GM21515 (cell line): ENCODE measurements around the gene STARD9.

Source experiments
- ATAC-seq: cut with Tn5 transposase; IDR thresholded peaks from one replicate; pipeline ENCODE4 v1.9.1; 2021; ENCODE audit not compliant: unreplicated experiment

The STARD9 gene

DNA sequence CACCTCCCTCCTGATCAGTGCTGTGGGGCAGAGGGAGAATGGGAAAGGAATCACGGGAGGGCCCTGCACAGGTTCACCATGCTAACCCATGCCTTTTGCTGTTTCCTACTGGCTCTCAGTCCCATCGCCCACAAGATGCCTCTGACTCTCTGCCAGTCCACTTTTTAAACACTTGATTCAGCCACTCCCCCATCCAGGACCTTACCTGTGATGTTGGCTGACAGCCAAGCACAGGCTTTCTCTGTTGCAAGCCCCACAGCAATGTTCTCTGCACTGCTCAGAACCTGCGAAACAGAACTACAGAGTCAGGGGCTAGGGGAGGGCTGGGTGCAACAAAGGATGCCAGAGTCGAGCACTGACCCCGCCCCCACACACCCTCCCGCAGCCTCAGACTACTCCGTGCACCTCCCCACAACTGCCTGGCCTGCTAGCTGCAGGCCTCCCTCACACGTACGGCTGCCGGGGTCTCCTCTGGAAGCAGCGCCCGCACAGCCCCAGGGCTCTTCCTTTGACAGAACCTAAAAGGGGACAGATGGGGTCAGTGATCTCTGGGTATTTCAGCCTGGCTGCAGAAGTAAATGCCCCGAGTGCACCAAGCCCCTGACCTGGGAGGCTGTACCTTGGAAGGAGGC, 152.5 kb downstream of the STARD9 start:
- ATAC-seq = no peak

DNA sequence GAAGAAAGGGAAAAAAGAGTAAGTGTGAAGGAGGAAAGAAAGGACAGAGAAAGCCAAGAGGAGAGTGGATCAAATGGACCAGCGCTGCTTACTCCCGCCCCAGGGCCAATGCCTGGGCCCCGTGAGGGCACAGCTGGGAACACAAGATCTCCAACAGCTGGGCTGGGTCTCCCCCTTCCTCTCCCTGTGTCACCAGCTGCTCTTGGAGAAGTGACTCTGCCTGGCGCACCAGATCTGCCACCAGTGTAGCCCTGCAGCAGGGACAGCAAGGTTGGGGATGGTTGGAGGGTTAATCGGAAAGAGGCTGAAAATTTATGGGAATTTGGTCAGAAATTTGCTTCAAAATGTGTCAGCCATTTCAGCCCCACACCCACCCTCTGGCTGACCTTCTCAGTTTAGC, 153.2 kb downstream of the STARD9 start:
- ATAC-seq = no peak

DNA sequence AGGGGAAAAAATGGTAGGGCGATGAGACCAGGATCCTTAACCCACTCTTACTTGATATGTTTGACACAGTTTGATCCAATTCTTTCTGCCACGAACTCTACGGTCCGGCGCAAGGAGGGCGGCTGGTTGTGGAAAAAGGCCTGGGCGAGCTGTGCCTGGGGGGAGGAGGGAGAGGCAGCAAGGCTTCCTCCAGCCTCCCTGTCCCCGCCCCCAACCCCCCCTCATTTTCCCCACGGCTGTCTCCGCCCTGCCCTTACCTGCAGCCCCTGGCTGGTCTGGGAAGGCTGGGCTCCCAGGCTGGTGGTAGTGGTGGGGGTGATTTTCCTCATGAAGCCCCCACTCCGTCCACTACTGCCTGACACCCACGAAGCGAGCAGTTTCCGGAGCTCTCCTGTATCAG, 153.6 kb downstream of the STARD9 start:
- no peak for ATAC-seq

DNA sequence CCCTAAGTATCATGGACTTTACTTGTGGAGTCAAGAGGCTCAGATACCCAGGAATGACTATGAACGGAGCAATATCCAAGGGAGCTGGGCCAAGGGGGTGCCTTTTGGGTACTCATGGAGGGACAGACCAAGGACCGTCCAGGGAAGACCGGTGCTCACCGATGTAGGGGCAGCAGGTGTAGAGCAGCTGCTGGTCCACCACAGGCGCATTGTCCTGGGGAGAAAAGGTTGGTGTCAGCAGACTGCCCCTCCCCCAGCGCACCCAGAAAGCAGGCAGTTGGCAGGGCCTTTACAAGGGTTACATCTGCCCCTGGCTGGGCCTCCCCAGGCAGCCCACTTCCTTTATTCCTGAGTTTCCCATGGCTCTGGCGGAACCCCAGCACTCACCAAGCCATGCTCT, 154.0 kb downstream of the STARD9 start:
- no peak for ATAC-seq

DNA sequence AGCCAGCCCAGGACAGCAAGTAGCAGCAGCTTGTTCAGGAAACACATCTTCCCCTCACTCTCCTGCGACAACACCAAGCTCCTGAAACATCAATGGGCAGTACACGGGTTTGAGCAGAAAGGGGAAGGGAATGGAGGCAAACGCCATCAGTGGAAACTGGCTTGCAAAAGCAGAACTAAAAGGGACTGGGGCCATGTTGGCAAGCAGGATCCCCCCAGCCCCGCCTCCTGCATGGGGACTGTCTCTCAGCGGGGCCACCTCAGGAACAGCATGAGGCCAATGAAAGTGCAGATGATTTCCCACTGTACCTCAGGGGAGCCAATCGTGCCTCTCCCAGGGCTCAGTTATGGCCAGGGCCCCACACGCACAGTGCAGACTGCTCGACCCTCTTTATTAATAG, 154.7 kb downstream of the STARD9 start:
- ATAC-seq = no peak

DNA sequence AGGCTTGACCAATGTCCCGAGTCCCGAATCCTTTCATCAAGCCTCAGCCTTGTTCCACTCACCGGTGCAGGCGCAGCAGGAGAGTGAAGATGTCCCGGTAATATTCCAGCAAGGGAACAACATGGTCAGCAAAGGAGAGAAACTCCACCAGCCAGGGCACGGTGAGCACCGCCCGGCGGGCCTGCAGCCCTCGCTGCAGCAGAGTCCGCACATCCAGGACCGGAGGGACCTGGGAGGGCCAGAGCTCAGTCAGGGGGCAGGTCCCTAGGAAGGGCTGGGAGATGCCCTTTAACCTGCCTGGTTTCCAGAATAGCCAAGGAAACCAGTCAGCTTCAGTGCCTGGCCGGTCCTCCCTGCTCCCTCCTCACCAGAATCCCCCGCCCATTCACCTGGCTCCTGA, 155.1 kb downstream of the STARD9 start:
- no peak for ATAC-seq

DNA sequence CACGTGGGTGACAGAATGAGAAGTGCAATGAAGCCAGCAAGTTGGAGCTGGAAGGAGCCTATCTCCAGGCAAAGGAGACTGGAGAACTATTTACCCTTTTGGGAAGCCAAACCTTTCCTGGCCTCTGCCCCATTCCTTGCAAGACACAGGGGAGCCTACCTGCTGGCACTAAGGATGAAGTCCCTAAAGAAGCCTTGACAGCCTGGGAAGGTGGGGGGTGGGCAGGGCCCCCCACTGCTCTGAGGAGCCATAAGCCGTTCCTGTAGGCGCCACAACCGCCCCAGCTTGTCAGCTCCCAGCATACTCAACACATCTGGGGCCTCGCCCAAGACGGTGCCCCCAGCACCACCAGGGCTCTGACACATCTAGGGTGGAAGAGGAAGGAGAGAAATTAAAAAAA, 156.1 kb downstream of the STARD9 start:
- no peak for ATAC-seq

DNA sequence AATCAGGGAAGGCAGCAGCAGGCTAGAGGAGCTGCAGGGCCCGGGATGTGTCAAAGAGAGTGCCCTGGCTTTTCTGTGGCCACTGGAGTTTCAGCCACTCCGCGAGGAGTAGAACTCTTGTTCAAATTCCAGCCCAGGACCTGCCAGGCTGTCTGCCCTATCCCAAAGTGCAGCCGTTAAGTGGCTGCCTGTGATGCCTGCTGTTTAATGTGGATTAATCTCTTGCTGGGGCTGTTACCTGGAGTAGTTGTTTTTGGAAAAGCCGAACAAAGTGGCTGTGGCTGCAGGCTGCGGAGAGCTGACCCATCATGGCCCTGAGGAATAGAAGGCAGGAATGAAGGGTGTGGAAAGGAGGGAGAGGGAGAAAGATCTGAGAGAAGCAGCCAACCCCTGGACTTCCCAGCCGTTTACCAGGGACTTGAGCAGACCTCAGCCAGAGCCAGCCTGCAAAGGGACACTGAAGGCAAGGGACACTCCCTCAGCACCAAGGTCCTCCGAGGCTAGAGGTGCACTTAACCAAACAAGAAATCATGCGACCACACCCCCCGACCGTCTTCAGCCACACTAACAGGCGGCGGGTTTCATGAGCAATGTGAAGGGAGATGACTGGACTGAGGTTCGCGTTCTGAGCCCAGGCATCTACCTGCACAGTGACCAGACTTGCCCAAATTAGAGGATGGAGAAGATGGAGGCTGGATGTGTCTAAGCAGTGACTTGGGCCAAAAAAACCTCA, 156.9 kb downstream of the STARD9 start:
- no peak for ATAC-seq

DNA sequence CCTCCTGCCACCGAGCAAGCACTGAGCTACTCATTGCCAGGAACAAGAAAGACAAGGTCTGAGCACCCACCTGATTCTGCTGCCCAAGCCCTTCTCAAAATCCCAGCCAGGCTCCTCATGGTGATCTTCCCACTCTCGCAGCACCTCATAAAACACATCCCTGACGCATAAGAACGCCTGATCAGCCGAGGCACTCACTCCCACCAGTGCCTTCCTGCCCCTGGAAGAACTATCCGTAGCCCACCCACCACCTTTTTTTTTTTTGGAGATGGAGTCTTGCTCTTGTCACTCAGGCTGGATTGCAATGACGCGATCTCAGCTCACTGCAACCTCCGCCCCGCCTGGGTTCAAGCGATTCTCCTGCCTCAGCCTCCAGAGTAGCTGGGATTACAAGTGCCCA, 157.6 kb downstream of the STARD9 start:
- no peak for ATAC-seq

DNA sequence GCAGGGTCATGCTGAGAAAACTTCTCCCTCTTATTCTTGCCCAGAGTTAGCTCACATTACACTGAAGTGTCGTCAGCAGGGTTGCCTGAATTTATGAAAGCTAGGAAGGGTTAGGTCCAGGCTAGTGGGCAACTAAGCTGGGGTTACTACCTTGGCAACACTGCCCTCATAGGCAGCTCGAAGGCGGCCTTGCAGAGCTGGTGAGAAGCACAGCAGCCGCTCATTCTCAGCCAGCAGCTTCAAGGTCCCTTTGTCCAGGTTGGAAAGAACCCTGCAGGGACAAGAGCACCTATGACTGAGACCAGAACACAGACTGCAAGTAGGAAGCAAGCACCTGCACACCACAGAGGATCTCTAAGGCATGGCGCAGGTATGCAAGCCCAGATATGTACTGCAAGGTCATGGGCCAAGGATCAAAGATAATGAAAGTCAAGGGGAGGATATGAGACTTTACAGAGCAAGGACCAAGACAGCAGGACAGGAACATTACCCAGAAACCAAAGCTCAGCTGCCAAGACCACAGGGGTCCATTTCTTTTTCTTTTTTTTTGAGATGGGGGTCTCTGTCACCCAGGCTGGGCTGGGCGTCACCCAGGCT, 158.8 kb downstream of the STARD9 start:
- no peak for ATAC-seq

DNA sequence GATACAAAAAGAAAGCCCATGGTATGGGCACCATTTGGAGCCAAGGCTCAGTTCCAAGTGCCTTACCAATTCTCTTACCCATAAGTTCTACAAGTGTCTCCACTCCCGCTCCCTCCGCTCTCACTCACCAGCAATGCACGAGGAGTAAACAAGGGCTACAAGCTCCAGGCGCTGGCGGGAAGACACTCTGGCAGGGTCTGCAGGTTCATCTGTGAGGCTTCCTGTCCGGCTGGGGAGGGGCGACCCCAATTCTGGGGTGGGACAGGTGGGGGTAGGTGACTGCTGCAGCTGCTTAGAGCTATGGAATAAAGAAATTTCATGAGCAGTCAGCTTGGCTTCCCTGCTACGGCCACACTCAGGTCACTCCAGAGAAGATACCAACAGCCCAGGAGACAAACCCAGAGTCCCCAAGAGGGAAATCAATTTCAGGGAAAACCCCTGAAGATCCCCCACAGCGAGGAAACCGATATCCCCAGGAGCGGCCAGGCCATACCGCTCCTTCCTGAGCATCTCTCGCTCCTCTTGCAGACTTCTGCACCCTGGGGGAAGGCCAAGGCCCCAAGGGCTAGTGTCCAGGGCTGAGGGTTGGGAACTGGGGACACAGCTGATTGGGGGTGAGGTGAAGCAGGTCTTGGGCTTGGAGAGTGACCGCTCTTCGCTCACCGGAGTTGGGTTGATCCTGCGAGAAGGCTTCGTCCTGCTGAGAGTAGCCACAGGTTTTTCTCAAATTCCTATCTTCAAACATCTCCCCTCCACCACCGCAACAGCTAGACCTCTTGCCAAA, 160.2 kb downstream of the STARD9 start:
- no peak for ATAC-seq

DNA sequence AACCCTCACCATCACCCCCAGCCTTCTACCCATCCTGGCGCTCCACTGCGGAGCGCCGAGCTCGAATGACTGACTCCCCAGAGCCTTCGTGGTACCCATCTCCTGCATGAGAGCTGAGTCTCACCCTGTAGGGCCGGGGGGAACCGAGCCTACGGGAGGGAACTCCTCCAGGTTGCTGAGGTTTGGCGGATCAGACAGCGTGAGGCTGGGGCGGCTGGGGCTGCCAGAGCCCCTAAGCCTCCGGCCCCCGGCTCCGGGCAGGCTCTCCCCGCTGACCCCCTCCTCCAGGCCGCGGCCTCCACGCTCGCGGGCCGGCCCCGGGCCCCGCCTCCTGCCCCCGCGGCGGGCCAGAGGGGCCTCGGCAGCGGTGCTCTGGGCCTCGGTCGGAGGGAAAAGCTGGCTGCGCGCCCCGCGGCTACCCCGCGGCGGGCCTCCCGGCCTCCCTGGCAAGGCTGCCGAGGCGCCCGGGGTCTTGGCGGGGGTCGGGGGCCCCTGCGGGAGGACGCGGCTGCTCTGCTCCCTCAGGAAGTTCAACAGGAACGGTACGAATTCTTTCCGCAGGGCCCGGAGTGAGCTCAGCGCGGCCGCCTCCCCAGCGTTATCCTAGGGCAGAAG, 160.9 kb downstream of the STARD9 start:
- ATAC-seq = peak; percentile 32

DNA sequence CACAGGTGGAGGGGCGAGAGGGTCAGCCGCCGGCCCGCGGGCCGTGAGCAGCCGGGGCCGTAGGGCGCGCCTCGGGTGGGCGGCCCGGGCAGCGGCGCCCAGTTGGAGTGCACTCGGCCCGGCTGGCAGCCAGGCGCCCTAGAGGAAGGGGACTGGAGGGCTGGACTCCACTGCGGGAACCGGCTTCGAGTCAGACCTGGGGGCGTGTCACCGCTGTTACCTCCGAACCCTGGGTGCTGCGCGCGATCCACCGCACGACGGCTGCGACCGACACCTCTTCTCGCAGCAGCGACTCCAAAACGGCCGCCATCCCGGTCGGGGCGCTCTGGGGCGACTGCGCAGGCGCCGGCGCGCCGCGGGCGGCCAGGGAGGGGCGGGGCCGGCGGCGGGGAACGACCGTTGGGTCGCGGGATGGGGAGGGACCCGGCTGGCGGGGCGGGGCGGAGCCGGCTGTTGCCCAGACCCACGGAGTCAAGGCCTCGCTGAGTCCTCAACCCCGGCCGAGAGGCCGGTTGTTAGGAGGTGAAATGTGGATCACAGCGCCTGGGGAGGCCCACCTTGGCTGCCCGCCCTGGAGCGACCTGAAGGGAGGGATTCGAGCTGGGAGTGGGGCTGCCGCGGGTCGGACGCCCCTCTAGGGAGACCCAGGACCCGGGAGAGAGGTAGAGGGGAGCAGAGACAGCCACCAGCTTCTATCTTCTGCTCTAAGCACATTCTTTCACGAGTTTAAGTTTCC, 161.6 kb downstream of the STARD9 start, which contains the start of gene CDAN1:
Gene CDAN1, minus strand, starts transcription at position 336 of the 736 bp plus-strand sequence. Its CDS starts 26 bp downstream, at position 310.
- peak; percentile 76 for ATAC-seq

DNA sequence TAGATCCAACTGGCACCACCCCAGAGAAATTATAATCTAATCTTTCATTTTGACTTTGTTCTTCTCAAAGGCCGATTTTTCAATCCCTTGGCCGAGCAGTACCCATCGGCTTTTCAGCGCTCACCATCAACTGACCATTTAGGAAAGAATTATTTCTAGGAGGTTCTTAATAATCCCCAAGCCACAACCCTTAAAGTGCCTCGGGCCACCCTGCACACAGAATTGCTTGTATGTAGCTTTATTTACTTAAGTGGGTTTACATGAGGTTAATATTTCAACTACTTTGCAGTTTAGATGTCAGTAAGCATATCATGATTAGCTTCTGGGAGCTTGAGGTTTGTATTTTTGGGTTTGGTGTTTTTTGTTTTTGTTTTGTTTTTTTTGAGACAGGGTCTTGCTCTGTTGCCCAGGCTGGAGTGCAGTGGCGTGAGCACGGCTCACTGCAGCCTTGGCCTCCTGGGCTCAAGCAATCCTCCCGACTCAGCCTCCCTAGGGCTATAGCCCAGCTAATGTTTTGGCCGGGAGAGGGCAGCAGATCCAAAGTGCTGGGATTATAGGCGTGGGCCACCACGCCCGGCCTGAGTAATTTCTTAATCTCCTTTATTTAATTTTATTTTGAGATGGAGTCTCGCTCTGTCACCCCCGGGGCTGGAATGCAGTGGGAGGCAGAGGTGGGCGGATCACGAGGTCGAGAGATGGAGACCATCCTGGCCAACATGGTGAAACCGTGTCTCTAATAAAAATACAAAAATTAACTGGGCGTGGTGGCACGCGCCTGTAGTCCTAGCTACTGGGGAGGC, 162.3 kb downstream of the STARD9 start:
- ATAC-seq = no peak

DNA sequence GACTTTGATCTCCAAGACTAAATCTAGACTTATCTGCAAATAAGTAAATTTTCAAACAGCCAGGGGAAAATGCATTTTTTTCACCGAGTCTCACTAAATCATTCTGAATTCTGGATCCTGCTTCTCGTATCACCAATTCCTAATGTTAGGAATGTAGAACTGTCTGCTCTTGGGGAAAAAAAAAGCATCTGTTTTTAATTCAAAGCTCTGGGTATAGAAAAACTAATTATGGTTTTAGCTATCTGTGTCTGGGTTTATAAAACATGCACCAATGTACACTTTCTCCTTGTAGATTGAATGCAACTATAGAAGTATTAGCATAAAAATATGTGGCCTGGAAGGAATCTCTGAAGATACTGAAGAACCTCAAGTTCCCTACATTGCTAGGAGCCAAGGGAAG, 166.3 kb downstream of the STARD9 start:
- ATAC-seq = no peak

DNA sequence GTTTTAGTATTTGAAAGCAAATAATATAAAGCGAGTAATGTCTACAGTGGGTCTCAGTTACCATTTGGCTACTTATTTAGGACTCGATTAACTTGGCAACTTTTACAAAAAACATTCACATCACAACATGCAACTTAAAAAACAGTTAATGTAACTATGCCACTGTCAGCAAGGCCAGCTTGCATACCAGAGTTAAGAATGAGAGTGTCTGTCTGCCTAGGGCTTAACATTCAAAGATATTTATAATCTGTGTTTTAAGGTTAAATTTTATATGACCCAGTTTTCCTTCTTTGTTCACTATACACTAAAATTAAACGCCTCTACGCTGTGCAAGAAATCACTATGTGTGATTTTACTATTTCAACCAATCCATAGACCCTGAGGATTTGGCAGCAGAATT, 166.7 kb downstream of the STARD9 start:
- no peak for ATAC-seq

DNA sequence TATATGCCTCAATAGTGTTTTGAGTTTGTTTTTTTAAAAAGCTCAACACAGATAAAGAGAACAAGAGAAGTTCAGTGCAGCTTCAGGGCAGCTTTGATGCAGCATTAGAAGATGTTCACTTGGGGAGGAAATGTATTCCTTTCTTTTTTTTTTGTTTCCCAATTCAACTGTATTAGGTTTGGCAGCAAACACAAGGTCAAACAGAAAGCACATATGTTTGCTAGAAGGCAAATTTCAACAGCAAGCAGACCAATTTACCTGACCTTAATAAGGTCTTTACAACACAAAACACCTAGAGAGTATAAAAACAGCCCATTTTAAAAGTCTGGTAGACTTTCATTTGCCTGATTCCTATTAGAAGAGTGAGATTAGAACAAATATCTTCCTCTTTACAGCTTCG, 168.8 kb downstream of the STARD9 start:
- ATAC-seq = no peak

DNA sequence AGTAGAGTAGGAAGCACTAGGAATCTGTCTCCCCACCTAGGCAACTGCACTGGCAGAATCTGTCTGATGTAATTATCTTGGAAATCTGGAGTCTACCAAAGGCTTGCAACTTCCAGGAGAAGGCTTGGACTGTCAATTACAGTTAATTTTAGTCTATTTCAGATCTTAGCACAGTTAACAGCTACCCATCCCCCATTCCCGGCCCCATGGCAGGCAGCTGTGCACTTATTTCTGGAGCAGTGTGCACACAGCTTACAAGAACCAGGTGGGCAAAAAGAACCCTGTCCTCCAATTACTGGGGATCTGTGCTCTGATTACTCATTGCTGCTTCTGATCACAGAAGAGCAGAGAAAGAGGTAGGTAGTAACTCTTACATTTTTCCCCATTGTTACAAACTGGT, 173.9 kb downstream of the STARD9 start:
- no peak for ATAC-seq

DNA sequence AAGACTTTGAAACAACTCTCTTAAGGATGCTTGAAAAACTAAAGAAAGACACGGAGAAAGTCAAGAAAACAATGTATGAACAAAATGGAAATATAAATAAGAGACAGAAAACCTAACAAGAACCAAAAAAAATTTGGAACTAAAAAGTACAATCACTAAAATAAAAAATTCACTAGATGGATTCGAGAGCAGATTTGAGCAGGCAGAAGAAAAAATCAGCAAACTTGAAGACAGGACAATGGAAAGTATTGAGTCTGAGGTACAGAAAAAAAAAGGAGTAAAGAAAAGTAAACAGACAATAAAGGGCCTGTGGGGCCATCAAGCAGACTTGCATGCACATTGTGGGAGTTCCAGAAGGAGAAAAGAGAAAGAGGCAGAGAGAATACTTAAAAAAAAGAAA, 174.9 kb downstream of the STARD9 start:
- ATAC-seq = no peak

DNA sequence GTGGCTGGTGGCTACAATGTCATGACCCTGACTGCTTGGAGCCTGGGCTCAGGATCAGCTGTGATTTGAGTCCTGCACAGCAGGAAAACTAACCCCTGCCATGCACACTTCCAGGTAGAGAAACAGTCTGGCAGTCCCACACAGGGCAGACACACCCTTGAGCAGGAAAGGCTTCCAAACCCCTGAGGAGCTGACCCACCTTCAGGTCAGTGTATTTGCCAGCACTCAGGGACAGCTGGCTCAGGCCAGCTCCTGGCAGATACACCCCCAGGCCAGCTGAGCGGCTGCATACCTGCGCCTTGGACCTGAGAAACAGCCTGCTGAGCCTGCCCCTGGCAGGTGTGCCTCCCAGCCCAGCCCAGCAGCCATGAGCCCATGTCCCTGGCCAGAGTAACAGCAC, 183.7 kb downstream of the STARD9 start:
- ATAC-seq = no peak
